HTERT RPE-1 (cell line): ENCODE data around the gene MPRIP.

Experiments
- in situ Hi-C: fragments of 300-500 bp; cut with MboI; formaldehyde crosslinking; loops from 4 replicates; pipeline ENCODE4 v1.14.3; 2020; ENCODE audit warnings: low sequenced_read_pairs

Gene MPRIP

DNA sequence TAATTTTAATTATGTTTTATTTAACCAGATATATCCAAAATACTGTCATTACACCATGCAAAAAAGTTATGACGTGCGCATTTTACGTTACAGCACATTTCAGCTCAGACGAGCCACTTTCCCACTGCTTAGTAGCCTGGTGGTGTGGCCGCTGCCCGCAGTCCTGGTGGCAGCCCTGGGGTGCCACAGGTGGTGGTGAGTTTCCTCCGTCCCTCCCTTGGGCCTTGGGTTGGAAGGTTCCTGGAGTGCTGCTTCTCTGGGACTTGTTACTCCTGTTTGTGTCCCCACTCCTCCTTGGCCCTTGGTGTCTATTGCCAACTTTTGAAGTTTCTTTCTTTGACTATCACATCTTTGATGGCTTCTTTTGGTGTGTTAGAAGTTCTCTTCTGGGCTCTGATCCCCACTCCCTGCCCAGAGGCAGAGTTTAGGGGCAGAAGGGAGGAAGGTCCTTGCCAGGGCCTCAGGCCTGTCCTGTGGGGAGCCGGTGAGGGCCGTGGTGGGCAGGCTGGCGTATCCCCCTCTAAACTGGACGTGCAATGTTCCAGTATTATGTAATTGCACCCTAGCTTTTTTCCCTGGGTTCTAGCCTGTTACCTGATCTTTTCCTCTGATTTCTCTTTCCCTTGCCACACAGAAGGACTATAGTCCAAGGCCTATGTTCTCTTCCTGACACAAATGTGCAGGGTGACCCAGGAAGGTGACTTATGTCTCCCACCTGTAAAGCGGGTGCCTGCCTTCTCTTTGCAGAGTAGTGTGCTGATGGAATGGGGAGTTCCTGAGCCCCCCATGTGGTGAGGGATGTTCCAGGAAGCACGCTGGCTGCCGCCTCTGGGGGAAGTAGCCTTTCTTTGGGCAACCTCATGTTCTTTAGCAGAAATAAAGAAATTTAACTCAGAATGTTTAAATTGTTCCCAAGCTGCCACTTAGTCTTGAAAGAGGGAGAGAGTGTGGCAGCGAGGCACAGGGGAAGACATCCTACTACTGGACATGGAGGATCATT, 8.4 kb downstream of the MPRIP start:
- in situ Hi-C loops: no loop called here

DNA sequence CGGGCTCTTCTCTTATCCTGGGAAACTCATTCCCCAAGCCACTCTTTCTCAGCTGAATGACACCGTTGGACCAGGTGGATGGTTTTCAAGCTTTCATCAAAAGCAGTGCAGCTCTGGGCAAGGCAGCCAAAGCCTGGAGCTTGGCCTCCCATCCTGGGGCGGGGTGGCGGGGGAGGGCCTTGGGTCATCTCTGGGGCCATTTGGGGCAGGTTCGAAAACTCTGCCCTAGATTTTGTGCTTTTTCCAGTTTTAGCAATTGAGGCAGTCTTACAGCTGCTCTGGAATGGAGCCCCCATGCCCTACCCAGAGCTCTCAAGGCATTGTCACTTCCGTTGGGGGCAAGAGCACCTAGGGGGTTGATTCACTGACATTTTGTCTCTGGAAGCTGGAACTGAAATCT, 9.1 kb downstream of the MPRIP start:
- in situ Hi-C loops: no loop called here

DNA sequence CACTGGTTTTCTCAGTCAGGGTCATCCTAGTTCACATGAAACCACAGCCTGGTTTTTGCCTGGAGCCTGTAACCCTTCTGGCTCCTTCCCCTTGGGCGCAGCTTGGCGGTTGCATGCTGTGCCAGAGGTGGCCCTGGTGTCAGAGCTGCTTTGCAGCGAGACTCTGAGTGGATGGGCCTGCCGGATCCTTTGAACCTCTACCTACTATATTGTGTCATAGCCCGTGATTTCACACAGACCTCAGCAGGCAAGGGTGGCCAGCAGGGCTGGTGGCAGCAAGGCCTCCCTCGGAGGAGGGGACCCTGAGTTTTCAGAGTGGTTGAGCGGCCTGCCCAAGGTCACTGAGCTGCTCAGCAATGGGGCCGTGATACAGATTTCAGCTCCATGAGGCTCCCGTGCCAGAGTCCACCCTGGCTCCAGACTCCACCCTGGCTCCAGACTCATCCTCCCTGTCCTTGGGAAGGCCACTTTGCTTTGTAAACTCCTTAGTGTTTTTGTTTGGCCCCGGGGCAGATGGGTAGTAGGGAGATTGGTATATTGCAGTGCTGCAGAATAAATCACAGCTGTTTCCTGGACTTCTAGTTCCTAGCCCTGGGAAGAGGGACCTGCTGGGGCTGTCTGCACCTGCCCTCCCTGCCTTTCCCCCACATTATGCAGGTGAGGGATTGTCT, 9.7 kb downstream of the MPRIP start:
- in situ Hi-C loops: no loop called here

DNA sequence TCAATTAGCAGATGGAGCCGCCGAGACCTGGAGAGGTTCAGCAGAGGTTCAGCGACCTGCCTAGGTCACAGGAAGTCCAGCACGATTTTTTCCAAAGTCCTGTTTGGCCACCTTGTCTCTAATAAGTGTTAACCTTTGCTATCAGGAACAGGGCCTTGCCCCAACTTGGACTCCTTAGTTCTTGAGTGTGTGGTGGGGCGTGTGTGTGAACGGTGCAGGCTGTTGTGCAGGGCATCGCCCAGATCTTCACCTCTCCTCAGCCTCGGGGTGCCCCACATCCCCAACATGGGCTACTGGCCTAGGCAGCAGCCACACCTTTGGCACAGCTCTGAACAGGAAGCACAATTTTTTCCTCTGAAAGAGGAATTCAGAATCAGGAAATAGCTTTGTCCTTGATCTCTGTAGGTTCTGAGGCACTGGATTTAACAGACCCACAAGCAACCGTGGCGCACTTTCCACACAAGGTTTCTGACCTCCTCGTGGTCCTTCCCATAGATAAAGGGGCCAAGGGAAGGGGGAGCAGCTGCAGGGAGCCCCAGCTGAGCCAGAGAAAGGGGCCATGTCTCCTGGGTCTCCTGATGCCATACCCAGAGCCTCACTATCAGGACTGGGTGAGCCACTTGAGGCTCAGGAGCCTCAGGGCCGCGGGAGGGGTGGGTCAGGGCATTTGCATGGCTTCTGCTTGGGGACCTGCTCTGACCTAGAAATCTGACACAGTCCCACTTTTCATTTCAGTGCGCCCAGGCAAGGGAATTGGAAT, 10.4 kb downstream of the MPRIP start:
- in situ Hi-C loops: no loop called here

GRCh38 chr17:17053446-17054379, 11.5 kb downstream of the MPRIP start:
- in situ Hi-C loops: no loop called here

GRCh38 chr17:17054636-17055035, 12.4 kb downstream of the MPRIP start:
- in situ Hi-C loops: no loop called here

GRCh38 chr17:17055286-17056155, 13.3 kb downstream of the MPRIP start:
- in situ Hi-C loops: no loop called here

DNA sequence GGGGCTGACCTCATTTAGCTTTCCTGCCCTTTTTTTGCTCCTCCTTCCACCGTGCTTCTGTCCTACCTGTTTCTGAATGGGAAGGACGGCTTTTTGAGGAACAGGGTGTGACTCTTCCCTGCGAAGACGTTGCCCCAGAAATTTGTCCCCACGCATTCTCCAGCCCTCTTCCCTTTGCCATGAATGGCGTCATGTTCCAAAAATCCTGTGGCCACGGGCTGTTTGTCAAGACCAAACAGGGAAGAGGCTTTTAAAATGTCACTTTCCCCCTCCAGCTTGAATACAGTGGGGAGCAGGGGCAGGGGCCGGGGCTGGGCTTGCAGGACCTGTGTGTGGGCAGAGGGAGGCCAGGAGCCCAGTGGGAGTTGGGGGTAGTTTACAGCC, 13.9 kb downstream of the MPRIP start:
- in situ Hi-C loops: no loop called here

DNA sequence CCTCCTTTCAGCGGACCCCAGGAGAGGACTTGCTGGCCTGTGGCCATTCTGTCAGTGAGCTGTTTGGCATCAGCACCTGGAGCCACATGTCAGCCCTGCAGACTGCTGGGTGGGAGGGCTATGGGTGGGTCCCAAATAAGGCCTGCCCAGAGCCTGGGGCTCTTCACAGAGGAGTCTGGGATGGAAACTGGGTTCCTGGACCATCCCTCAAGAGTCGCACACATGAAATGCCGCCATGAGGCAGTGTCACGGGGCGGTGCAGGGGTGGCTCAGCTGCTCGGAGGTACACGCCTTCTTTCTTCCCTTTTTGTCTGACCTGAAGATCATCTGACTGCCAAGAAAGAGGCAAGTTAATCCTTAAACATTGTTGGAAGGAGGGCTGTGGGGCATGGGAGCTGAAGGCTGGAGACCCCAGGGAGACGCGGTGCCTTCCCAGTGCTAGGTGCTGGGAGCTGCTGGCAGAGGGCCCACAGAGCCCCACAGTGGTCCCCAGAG, 14.8 kb downstream of the MPRIP start:
- in situ Hi-C loops: no loop called here

DNA sequence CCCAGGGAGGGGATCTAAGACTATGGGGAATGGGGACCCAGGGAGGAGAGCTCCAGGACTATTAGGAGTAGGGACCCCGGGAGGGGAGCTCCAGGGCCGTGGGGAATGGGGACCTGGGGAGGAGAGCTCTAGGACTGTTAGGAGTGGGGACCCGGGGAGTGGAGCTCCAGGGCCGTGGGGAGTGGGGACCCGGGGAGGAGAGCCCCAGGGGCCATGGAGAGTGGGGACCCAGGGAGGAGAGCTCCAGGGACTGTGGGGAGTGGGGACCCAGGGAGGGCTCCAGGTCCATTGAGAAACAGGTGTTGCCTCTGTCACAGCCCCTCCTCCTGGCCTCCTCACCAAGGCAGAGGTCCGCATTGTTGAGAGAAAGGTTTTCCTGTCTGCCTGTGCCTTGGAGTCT, 16.0 kb downstream of the MPRIP start:
- in situ Hi-C loops: no loop called here

- in situ Hi-C loops: no loop called here
Observed at GRCh38 chr17:17059301-17059890, 17.1 kb downstream of the MPRIP start.

- in situ Hi-C loops: no loop called here
Observed at GRCh38 chr17:17060001-17060922, 18.0 kb downstream of the MPRIP start.

GRCh38 chr17:17060930-17061329, 18.7 kb downstream of the MPRIP start:
- in situ Hi-C loops: no loop called here

- in situ Hi-C loops: no loop called here
Observed at GRCh38 chr17:17061516-17061915, 19.3 kb downstream of the MPRIP start.

- in situ Hi-C loops: no loop called here
Observed at GRCh38 chr17:17062356-17062755, 20.1 kb downstream of the MPRIP start.

- in situ Hi-C loops: no loop called here
Observed at GRCh38 chr17:17062866-17063265, 20.6 kb downstream of the MPRIP start.

DNA sequence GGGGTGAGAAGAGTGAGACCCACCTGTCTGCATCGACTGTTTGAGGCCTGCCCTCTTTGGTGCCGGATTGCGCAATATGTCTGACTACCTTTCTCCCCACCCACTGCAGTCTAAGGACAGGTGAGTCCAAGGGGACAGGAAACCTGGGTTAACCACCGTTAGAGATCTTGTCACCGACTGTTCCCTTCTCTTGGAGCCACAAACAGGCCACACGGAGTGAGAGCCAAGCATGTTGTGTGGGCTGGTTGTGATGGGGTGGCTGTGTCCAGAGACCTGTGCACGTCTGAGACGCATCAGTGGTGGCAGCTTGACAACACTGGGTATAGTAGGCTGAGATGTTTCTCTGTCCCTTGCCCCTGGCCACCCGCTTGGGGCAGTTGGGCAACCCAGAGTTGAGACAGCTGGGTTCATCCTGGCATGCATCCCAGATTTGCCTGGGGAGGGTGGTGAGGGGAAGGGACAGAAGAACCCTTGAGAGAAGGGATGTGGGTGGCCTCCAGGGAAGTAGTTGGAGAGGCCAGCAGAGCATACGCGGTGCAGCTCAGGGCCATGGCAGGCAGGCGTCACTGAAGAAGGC, 21.4 kb downstream of the MPRIP start:
- in situ Hi-C loops: no loop called here
